ENCODE data around the gene GDF15.

DNA sequence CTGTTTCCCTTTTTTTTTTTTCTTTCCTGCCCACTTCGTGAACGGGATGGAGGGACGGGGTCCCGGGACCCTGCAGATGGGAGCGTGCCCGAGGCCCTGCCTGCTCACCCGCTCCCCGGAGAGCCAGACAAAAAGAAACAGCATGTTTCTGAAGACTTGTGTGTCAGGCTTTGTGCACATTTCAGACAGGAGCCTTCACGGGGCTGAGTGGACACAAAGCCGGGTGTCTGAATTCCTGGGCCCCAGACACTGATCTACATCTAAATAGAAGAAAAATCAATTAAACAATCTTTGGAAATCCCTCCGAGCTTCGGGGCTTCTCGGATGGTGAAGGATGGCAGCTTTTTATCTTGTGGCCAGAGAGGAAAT, 41.4 kb upstream of the GDF15 start:
- TF ChIP-seq CHD2 (IDR thresholded peaks at IDR 0.05; ENCODE audit: low read length, partially characterized antibody), result no peak
- TF ChIP-seq MXI1 (IDR thresholded peaks at IDR 0.05; ENCODE audit: low read depth, low read length), result no peak
- TF ChIP-seq, protein P1, sequence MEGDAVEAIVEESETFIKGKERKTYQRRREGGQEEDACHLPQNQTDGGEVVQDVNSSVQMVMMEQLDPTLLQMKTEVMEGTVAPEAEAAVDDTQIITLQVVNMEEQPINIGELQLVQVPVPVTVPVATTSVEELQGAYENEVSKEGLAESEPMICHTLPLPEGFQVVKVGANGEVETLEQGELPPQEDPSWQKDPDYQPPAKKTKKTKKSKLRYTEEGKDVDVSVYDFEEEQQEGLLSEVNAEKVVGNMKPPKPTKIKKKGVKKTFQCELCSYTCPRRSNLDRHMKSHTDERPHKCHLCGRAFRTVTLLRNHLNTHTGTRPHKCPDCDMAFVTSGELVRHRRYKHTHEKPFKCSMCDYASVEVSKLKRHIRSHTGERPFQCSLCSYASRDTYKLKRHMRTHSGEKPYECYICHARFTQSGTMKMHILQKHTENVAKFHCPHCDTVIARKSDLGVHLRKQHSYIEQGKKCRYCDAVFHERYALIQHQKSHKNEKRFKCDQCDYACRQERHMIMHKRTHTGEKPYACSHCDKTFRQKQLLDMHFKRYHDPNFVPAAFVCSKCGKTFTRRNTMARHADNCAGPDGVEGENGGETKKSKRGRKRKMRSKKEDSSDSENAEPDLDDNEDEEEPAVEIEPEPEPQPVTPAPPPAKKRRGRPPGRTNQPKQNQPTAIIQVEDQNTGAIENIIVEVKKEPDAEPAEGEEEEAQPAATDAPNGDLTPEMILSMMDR (IDR thresholded peaks at IDR 0.05), result no peak
- TF ChIP-seq EZH2phosphoT487 (IDR thresholded peaks at IDR 0.05; ENCODE audit: borderline replicate concordance, low read depth), result no peak
- TF ChIP-seq RAD21 (IDR thresholded peaks at IDR 0.05; ENCODE audit: low read length), result no peak
